ENCODE measurements around the gene PIEZO2. TPM values are rescaled to one million over a fixed set of nuclear protein-coding genes. Genes with fewer than 3 reads are reported as not detected.

Gene PIEZO2
- total RNA-seq, 1 experiment from 2014 or later, result 10.7 TPM

GRCh38 chr18:11145413-11146191, 3.8 kb downstream of the PIEZO2 start:
- TF ChIP-seq, protein P1, sequence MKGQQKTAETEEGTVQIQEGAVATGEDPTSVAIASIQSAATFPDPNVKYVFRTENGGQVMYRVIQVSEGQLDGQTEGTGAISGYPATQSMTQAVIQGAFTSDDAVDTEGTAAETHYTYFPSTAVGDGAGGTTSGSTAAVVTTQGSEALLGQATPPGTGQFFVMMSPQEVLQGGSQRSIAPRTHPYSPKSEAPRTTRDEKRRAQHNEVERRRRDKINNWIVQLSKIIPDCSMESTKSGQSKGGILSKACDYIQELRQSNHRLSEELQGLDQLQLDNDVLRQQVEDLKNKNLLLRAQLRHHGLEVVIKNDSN (CRISPR knock-in tag; IDR thresholded peaks at IDR 0.05), result no peak
- no peak for TF ChIP-seq ZNF232 (CRISPR knock-in tag; IDR thresholded peaks at IDR 0.05)
- H3K27ac Mint-ChIP-seq, result no peak overlapping the region
- H3K27me3 Mint-ChIP-seq (ENCODE audit: low read depth), result peaks cover 36% of the 10 kb centered on the region
- ChIA-PET CTCF (interaction anchor here (0.6 to 1.9 kb wide), 5 partner anchors 9 to 373 kb away, joined by 3 to 6 read pairs (median 4); no protein-coding TSS in a partner anchor), POLR2A (no interaction called here)
- DNase-seq (ENCODE audit: low spot score), result no peak
- H3K4me1 Mint-ChIP-seq, result peaks cover 38% of the 10 kb centered on the region
- no peak for ATAC-seq
- peaks cover 10% of the 10 kb centered on the region; the same call in 1 of the 2 replicates for H3K36me3 Mint-ChIP-seq
- H3K9me3 Mint-ChIP-seq, result no peaks in the 10 kb centered on the region
- H3K4me3 Mint-ChIP-seq, result peak overlapping the region; percentile 18; the same call in 1 of the 2 replicates

- Mint-ChIP-seq H3K27me3 (ENCODE audit: low read depth) (no peaks in the 10 kb centered on the region), H3K36me3 (peaks cover 19% of the 10 kb centered on the region), H3K4me1 (peaks cover 7% of the 10 kb centered on the region), H3K4me3 (no peak overlapping the region), H3K27ac (no peak overlapping the region), H3K9me3 (peaks cover 11% of the 10 kb centered on the region; the same call in 1 of the 2 replicates)
- ChIA-PET CTCF (interaction anchor here (1.1 kb wide), 1 partner anchor 17 kb away, joined by 3 read pairs; no protein-coding TSS in a partner anchor), POLR2A (no interaction called here)
- TF ChIP-seq IRF1 (CRISPR knock-in tag; IDR thresholded peaks at IDR 0.05) (no peak), MXD4 (CRISPR knock-in tag; IDR thresholded peaks at IDR 0.05; ENCODE audit: borderline replicate concordance) (no peak), RELA (CRISPR knock-in tag; IDR thresholded peaks at IDR 0.05; ENCODE audit: borderline replicate concordance) (no peak), NFYB (CRISPR knock-in tag; conservative IDR thresholded peaks at IDR 0.05; ENCODE audit: low read depth) (no peak), NR2C2 (CRISPR knock-in tag; IDR thresholded peaks at IDR 0.05) (no peak), CREM (CRISPR knock-in tag; IDR thresholded peaks at IDR 0.05) (no peak), ZNF121 (CRISPR knock-in tag; IDR thresholded peaks at IDR 0.05) (no peak), HMGA2 (CRISPR knock-in tag; IDR thresholded peaks at IDR 0.05) (no peak), ARID4B (CRISPR knock-in tag; IDR thresholded peaks at IDR 0.05; ENCODE audit: borderline replicate concordance) (no peak), NR3C1 (CRISPR knock-in tag; conservative IDR thresholded peaks at IDR 0.05; ENCODE audit: low read depth) (no peak), ZNF416 (CRISPR knock-in tag; IDR thresholded peaks at IDR 0.05) (no peak), NFATC4 (CRISPR knock-in tag; IDR thresholded peaks at IDR 0.05) (no peak)
- ATAC-seq, result no peak
- no peak for DNase-seq (ENCODE audit: low spot score)
Observed at GRCh38 chr18:11137400-11137799, 12.0 kb downstream of the PIEZO2 start.

DNA sequence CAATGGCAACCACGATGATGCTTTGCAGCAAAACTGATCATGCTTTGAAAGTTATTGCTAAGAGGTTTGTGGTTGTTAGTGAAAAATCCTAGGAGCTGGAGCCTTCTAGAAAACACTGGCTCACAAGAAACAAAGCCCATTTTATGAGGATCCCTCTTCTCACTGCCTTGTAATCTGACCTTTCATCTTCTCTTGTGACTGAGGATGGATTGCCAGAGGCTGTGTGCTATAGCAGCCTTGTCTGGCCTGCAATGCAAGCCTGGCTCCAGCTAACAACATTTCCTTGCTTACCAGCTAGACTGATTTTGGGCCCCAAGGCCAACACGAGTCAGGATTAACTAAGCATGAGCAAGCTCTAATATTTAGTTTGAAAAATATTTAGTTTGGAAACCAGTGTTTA, 13.1 kb downstream of the PIEZO2 start:
- no peak for ATAC-seq
- Mint-ChIP-seq H3K36me3 (peaks cover 18% of the 10 kb centered on the region), H3K27ac (no peak overlapping the region), H3K27me3 (ENCODE audit: low read depth) (no peaks in the 10 kb centered on the region), H3K4me1 (peaks cover 7% of the 10 kb centered on the region), H3K9me3 (peaks cover 15% of the 10 kb centered on the region), H3K4me3 (no peak overlapping the region)
- no peak for DNase-seq (ENCODE audit: low spot score)
- POLR2A ChIA-PET, result no interaction called here
- CTCF ChIA-PET, result interaction anchor here (1.1 kb wide), 1 partner anchor 18 kb away, joined by 3 read pairs; no protein-coding TSS in a partner anchor
- TF ChIP-seq ZNF532 (CRISPR knock-in tag; IDR thresholded peaks at IDR 0.05; ENCODE audit: borderline replicate concordance), result no peak
- TF ChIP-seq, protein P2, sequence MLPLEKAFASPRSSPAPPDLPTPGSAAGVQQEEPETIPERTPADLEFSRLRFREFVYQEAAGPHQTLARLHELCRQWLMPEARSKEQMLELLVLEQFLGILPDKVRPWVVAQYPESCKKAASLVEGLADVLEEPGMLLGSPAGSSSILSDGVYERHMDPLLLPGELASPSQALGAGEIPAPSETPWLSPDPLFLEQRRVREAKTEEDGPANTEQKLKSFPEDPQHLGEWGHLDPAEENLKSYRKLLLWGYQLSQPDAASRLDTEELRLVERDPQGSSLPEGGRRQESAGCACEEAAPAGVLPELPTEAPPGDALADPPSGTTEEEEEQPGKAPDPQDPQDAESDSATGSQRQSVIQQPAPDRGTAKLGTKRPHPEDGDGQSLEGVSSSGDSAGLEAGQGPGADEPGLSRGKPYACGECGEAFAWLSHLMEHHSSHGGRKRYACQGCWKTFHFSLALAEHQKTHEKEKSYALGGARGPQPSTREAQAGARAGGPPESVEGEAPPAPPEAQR (CRISPR knock-in tag; IDR thresholded peaks at IDR 0.05), result no peak
- no peak for TF ChIP-seq TEAD1 (CRISPR knock-in tag; IDR thresholded peaks at IDR 0.05)
